Activated CD4-positive, alpha-beta T cell treated with anti-CD3 and anti-CD28 coated beads, Interleukin-2, Interleukin-6, amounts not matched to agents 100 ng/mL and 50 ng/mL, durations not matched to agents 16 hours and 8 hours (primary cell): ENCODE data around the gene TCEA3.
A peak's percentile ranks its signal among the peaks of the same experiment; 100 is the strongest.
"Not testable (repeated sequence)": the region's sequence is repeated elsewhere in the genome, so short reads cannot be mapped to it uniquely, and the experiment has no call there.

ENCODE experiments used
- DNase-seq: peaks from one replicate; pipeline ENCODE4 v3.0.0-alpha.2; 2020

Gene TCEA3

DNA sequence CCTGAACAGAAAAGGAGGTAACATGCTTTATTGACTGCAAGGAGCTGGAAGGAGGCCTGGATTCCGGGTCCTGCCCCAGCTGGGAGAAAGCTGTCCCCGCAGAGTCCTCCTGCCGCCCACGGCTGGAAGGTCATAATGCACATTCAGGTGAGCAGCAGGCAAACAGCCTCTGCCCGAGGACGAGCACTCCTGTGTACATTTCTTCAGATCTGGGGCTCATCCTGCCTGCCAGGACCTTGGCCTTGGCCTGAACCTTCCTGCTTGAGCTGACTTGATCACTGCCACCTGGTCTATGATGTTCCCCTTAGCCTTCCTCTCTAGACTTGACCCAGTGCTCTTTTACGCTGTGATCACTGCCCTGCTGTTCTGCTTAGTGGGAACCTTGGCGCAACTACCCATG lies 37.1 kb downstream of the TCEA3 start:
- DNase-seq, result no peak

DNA sequence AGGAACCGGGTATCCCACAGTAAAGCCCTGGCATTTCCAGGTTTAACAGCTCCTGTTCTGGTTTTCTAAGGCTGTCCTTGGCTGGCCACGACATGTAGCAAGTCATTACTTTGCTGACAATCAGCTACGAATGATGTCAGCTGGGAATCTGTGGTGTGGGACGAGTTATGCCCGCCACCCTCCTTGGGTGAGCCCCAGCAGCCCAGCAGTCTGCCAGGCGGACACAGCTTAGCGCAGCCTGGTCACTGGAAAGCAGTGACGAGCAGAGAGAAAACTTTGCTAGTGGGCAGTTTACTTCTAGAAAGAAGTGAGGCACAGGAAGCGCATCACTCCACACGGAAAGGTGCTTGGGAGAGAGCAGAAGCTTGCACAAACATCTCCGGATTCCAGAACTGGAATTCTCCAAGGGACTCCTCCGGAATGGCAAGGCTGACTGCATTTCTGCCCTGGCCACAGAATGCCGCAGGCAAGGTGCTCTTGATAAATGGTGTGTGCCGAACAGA lies 39.4 kb downstream of the TCEA3 start:
- DNase-seq, result no peak

DNA sequence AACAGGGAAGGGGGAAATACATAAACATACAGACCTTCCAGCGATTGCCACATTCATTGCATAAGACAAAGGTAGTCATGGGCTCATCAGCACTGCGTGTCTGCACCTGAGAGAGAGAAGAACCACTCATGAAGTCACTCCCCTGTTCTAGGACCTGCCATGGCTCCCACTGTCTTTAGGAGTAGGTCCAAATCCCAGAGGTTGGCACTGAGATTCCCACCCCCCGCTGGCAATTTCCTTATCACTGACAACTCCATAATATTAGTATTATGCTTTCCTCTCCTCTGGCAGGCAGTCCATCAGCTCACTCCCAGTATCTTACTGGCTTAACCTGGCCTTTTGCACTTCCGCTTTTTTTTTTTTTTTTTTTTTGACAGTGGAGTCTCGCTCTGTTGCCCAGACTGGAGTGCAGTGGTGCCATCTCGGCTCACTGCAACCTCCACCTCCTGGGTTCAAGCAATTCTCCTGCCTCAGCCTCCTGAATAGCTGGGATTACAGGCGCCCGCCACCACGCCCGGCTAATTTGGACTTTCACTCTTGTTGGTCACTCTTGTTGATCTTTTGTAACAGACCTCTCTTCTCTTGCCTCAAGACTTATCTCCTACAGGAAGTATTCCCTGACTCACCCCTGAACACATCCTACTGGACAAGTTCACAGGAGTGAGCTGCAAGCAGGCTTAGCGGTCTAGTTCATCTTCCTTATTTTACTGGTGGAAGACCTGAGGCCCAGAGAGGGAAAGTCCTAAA lies 40.1 kb downstream of the TCEA3 start:
- no peak for DNase-seq

- DNase-seq, result no peak
Measured at GRCh38 chr1:23383577-23384311, 40.8 kb downstream of the TCEA3 start.

DNA sequence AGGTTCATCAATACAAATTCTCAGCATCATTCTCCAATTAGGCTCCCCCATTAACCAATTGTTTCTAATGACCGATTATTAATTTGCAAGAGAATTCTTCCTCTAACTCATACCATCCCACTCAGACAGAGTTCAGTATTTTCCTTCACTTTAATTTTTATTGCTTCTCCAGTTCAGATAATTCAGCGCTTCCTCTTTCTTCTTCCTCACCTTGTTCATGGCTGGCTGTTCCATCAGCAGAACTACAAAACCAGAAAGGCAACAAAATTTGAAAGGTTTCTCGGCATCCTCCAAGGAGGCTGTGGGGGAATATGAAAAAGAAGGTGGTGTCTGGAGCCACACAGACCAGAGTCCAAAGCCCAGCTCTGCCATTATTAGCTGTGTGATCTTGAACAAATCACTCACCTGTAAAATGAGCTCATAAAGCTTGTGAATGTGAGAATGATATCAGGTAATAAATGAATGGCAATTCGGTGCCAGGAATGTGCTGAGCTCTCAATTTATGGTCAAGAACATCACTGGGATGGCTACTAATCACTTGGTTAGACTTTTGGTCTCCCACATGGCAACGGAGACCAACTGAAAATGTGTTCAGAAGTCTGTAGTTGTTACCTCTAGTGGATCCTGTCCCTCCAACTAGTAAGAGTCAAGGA lies 43.2 kb downstream of the TCEA3 start:
- DNase-seq, result no peak

GRCh38 chr1:23380719-23381118 lies 43.8 kb downstream of the TCEA3 start:
- DNase-seq, result no peak

GRCh38 chr1:23380236-23380635 lies 44.3 kb downstream of the TCEA3 start:
- not testable (repeated sequence) for DNase-seq

DNA sequence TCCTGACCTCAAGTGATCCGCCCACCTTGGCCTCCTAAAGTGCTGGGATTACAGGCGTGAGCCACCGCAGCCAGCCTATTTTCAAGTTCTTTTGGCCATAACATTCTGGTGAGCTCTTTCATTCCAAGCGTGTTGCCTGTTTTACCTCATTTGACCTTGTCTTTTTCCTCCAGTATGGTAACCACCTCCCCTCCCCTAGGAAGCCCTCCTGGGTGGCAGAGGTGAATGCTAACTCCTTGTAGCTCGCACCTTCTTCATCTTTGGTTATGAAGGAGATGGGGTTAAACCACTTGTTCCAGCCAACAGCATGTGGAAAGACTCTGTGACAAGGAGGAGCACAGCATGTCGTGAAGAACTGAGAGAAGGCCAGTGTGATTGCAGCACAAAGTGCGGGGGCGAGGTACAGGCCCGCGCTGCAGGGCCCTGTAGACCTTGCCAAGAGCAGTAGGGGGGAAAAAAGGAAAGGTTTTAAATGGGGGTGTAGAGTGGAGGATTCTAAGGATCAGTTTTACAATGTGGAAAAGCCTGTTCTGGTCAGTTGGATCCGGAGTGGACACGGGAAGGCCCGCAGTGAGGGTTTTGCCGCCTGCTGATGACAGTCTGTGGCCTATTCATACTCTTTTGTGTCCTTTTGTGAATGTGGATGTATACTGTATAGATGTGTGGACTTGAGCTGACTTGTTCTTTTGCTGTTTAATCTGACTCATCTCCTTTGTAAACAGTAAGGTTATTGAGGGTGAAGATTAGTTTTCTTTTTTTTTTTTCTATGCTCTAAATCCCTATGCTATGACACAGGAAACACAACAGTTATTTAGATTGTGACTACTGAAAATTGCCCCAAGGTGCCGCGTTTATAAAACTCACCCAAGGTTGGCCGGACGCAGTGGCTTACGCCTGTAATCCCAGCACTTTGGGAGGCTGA lies 47.4 kb downstream of the TCEA3 start:
- no peak for DNase-seq

- DNase-seq, result not testable (repeated sequence)
Measured at GRCh38 chr1:23374079-23374735, 50.3 kb downstream of the TCEA3 start.

- DNase-seq, result no peak
Measured at GRCh38 chr1:23371987-23372880, 52.3 kb downstream of the TCEA3 start.

GRCh38 chr1:23370709-23371584 lies 53.6 kb downstream of the TCEA3 start:
- no peak for DNase-seq

DNA sequence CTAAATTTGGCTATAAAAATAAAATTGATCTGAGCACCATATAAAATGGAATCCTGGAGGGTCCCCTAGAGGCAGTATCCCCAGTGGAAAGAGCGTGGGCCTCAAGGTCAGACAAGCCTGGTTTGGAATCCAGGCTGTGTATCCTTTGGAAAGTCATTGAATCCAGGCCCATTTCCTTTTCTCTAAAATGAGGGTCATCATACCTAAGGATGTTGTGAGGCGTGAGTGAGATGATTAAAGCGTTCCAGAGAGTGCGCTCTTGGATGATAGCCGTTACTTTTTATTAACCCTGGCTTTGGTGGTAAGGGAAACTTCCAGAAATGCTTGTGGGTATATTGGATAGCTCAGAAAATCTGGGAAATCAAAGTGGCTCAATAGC lies 54.2 kb downstream of the TCEA3 start:
- DNase-seq, result no peak

GRCh38 chr1:23369335-23370013 lies 55.1 kb downstream of the TCEA3 start, which contains the start of gene ZNF436:
TSS of gene ZNF436 (minus strand) at chr1:23369836. CDS start at chr1:23368005, 1,831 bp downstream.
- DNase-seq, result peak; percentile 13

DNA sequence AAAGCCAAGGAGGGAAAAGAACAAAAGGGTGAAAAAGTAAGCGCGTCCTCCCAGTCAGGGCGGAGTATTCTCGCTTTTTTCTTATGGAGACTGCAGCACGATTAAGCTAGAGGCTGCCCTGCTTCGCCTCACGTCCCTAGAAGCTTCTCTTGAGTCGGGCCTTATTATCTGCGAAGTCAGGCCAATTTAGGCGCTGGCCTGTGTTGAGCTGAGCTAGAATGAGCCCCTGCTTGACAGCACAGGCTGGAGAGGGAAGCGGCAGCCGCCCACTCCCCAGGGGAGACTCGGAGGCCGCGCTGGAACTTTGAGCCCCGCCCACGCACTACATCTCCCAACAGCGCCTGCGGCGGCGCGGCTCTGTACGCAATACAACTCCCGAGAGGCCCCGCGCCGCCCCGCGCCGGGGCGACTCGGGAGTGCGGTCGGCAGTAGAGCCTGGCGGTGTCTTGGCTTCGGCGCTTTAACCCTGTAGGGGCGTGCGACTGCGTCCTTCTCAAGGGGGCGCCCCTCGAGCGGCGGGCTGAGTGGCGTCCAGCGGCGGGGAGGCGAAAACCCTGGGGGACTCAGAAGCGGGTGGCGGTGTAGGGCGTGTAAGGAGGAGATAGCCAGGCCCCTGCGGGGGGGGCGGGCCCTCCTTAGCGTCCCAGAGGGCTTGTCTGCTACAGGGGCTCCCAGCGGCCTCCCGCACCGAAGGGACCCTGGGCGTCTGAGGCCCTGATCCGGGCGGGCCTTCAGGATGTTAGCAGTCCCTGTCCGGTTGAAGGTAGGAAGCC lies 55.8 kb downstream of the TCEA3 start:
- DNase-seq, result peak; percentile 91

GRCh38 chr1:23367791-23368561 lies 56.6 kb downstream of the TCEA3 start:
- DNase-seq, result peak; percentile 99

- no peak for DNase-seq
Measured at GRCh38 chr1:23367451-23367790, 57.1 kb downstream of the TCEA3 start.

DNA sequence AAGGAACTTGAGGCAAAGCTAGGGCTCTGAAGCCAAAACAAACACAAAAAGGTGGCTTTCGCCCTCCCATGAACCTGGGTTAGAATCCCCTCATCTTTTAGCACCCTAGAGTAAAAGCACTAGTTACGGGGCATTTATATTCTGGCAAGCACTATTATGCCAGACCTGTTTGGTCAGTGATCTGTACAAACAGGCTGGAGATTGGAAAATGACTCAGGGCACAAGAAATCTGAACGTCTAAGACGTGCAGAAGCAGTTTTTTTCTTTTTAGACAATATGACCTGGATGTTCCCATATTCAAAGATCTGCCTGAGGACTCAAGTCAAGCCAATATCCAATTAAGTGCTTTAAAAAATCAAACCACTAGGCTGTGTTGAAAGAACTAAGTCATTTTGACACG lies 58.0 kb downstream of the TCEA3 start:
- DNase-seq, result no peak

DNA sequence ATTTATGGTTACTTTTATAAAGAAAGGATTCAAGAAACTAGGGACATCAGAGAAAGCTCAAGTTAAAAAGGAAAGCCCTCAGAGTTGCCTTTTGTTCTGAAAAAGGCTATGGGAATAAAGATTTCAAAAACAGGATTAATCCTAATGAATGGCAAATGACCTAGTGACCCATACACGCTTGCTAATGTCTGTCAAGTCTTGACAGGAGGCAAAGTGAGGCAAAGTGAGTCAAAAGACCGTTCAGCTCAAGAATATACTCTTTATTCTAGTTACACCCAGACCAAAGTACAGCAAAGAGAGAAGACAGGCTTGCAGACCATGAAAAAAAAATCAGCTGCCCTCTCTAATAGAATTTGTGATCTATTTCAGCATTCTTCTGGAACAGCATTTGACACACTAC lies 58.4 kb downstream of the TCEA3 start:
- DNase-seq, result no peak
